Kidney (tissue), 14 donors: ENCODE results near the gene FGR. TPM values are rescaled to one million over a fixed set of nuclear protein-coding genes. Genes with fewer than 3 reads are reported as not detected.
"Not testable (repeated sequence)": the region's sequence is repeated elsewhere in the genome, so short reads cannot be mapped to it uniquely, and the experiment has no call there.

Experiments used
- DNase-seq, 5 donors: peaks; one replicate each; pipeline ENCODE4 v3.0.0-alpha.2; 2013 to 2020
- FAIRE-seq: peaks from 2 replicates; lab custom pipeline; 2012; peaks lifted over from hg19 to GRCh38; lab: Jason Lieb, UNC
- H3K27ac ChIP-seq, 2 donors: one replicate each; pipeline ENCODE4 v1.7.0; 2013; ENCODE audit warnings: low read depth in 2 of 2, low read length in 2 of 2, inconsistent platforms in 1 of 2
- H3K27me3 ChIP-seq: one replicate; pipeline ENCODE4 v1.7.1; 2013; ENCODE audit warnings: low read length, inconsistent platforms; ENCODE audit not compliant: control insufficient read depth, insufficient read depth
- H3K36me3 ChIP-seq, 3 donors: one replicate each; pipeline versions ENCODE4 v1.7.0 to v1.7.1; 2013; ENCODE audit warnings: low read length in 3 of 3, control low read depth in 1 of 3, inconsistent platforms in 1 of 3; ENCODE audit not compliant: insufficient read depth in 3 of 3, control insufficient read depth in 2 of 3
- H3K4me1 ChIP-seq, 3 donors: one replicate each; pipeline versions ENCODE4 v1.7.0 to v1.7.1; 2013; ENCODE audit warnings: low read length in 3 of 3, inconsistent platforms in 1 of 3, low read depth in 1 of 3; ENCODE audit not compliant: control insufficient read depth in 2 of 3, insufficient read depth in 2 of 3
- H3K4me3 ChIP-seq, 3 donors: one replicate each; pipeline versions ENCODE4 v1.7.0 to v1.8.1; 2013; ENCODE audit warnings: low read length in 3 of 3, control low read depth in 1 of 3, inconsistent platforms in 1 of 3
- H3K9ac ChIP-seq, 3 donors: one replicate each; pipeline versions ENCODE4 v1.7.0 to v1.7.1; 2013; ENCODE audit warnings: low read length in 3 of 3, control low read depth in 1 of 3, inconsistent platforms in 1 of 3
- H3K9me3 ChIP-seq, 3 donors: one replicate each; pipeline versions ENCODE4 v1.7.0 to v1.7.1; 2013; ENCODE audit warnings: low read length in 3 of 3, control low read depth in 1 of 3, inconsistent platforms in 1 of 3; ENCODE audit not compliant: control insufficient read depth in 2 of 3, insufficient read depth in 1 of 3
- CTCF ChIP-seq: IDR thresholded peaks from 3 replicates; pipeline ENCODE4 v1.5.1; 2012; ENCODE audit warnings: mild to moderate bottlenecking, moderate library complexity, borderline replicate concordance; ENCODE audit not compliant: insufficient read depth; ENCODE audit errors: extremely low read depth
- intact Hi-C: fragments of 100-400 bp; cut with DNase I; formaldehyde crosslinking; loops from one replicate; pipeline ENCODE4 v1.11.1; 2022
- polyA plus RNA-seq: library from polyadenylated mRNA; stranded (reverse); fragments of 350-450 nt; fragmentation: Illumina TruSeq; extraction: RNeasy Lipid Tissue Mini Kit (QIAGEN cat#74804); gene quantifications from one replicate; pipeline ENCODE4 v1.2.3, GENCODE V29; 2014; ENCODE audit warnings: low read depth, low replicate concordance; ENCODE audit not compliant: insufficient read depth
- total RNA-seq: library from RNA; stranded (reverse); fragmentation: NEBNext Ultra II Directional; extraction: Animal tissue kit (Norgen Biotek cat#: 25700); gene quantifications from one replicate; pipeline ENCODE4 v1.2.1, GENCODE V29; 2021
- donor health status: control.
- donor health status: control.
- donor health status: control.
- donor health status: control.
- donor health status: control.
- donor health status: DM: yes; HTN: yes; CAD: no.
- donor health status: Normal renal cell carcinoma (clear cell type).

FGR gene
- total and polyA plus RNA-seq, 2 donors from 2014 or later, result 2.5 to 23.3 TPM

DNA sequence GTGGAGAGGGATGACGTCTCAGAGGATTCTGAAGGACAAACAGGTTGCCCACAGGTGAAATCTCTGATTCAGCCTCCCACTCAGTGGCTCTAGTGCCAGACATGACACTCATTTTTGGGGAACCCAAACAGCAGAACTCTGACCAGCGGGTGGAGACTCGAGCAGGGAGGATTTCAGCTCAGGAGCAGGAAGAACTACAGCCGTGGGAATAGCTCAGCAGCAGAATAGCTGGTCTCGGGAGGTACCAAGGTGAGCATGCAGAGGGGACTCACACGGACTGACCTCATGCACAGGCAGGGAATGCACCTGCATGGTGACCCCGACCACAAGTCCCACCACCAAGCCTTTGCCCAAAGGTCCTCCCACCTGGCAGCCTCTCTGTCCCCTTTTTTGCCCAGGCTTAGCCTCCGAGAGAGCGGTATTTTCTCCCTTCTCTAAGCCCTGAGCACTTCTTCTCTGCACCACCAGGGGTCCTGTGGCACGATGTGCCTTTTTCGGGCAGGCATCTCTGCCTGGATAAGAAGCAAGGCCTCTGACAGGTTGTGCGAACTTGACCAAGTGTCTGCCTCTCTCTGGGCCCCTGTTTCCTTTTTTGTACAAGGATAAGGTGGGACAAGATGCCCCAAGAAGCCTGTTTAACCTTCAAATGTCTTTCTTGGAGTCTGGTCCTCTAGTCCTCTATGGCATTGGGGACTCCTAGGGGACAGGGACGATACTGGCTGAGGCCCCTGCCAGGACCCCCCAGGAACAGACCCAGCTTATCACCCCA lies 8.8 kb upstream of the FGR start:
- Histone ChIP-seq H3K9ac (no peak overlapping the region), H3K9me3 (no peaks in the 10 kb centered on the region), H3K4me3 (no peak overlapping the region), H3K36me3 (no peaks in the 10 kb centered on the region), H3K27me3 (no peaks in the 10 kb centered on the region), H3K4me1 (peaks cover 0 to 6% (median 0%) of the 10 kb centered on the region in 3 donors), H3K27ac (no peak overlapping the region)
- FAIRE-seq (no peak), DNase-seq (peak in 2 of 5 donors; percentile 49 to 58)
- TF ChIP-seq CTCF, result peak; percentile 76
- intact Hi-C loops, result no loop called here

GRCh38 chr1:27640514-27640913 lies 5.5 kb upstream of the FGR start:
- H3K27ac ChIP-seq, DNase-seq, H3K9ac ChIP-seq, H3K4me1 ChIP-seq, intact Hi-C loops, FAIRE-seq, H3K4me3 ChIP-seq, H3K36me3 ChIP-seq, H3K27me3 ChIP-seq, H3K9me3 ChIP-seq: not testable (repeated sequence)

- no peak overlapping the region for H3K4me3 ChIP-seq
- no peaks in the 10 kb centered on the region for H3K36me3 ChIP-seq
- no peaks in the 10 kb centered on the region for H3K9me3 ChIP-seq
- no peak overlapping the region for H3K27ac ChIP-seq
- DNase-seq (no peak), FAIRE-seq (no peak)
- intact Hi-C loops, result no loop called here
- peaks cover 5% of the 10 kb centered on the region for H3K27me3 ChIP-seq
- TF ChIP-seq CTCF, result no peak
- no peak overlapping the region for H3K9ac ChIP-seq
- peaks cover 0 to 6% (median 0%) of the 10 kb centered on the region in 3 donors for H3K4me1 ChIP-seq
Observed at GRCh38 chr1:27638805-27639204, 3.8 kb upstream of the FGR start.

GRCh38 chr1:27638047-27638734 lies 3.2 kb upstream of the FGR start:
- intact Hi-C loops, result no loop called here
- no peak overlapping the region for H3K9ac ChIP-seq
- peaks cover 8% of the 10 kb centered on the region for H3K27me3 ChIP-seq
- no peak for TF ChIP-seq CTCF
- DNase-seq, result no peak
- H3K4me3 ChIP-seq, result no peak overlapping the region
- H3K27ac ChIP-seq, result no peak overlapping the region
- no peaks in the 10 kb centered on the region for H3K9me3 ChIP-seq
- FAIRE-seq, result no peak
- peaks cover 0 to 5% (median 3%) of the 10 kb centered on the region in 3 donors for H3K4me1 ChIP-seq
- no peaks in the 10 kb centered on the region for H3K36me3 ChIP-seq
